GM18517 (cell line): ENCODE data around the gene TRIM38.

Source experiments
- ATAC-seq: cut with Tn5 transposase; IDR thresholded peaks from one replicate; pipeline ENCODE4 v1.9.1; 2021; ENCODE audit warnings: mild to moderate bottlenecking, moderate library complexity; ENCODE audit not compliant: unreplicated experiment

TRIM38 gene

DNA sequence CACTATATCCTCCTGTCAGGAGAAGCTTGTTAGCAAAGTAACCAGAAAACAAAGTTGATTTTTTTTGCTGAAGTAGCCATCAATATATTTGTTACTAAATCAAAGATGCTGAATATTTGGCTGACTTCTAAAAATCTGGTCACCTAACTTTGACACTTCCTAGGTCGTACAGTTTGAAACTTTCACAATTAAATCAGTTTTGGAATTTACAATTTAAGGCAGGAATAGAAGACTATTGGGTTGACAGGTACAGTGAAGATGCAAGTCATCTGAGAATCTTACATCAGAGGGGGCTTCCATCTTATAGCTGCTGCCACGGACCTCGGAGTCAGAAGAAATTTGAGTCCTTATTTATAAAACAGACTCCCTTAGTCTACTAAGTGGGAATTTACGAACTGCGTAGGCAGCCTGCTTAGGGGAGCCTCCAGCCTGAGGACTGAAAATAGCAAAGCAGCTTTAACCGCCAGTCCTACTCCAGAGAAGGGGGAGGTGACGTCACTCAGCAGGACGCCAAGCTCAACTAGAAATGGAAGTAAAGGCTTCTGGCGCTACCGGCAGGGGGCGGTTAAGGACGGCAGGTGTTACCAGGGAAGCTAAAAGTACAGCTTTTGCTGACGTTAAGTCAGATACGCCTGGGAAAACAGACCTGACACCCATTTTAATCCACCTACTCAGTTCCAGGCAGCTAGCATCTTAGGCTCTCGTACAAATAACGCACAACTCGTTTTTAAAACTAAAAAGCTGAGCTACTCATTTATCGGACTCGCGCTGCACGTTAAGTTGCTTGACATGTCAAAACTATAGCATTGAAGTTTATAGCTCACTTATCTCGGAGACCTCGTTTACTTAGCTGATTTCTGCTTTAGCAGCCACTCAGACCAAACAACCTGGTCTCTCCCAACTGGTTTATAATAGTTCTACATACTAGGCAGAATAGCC is 63.6 kb downstream of the TRIM38 start:
- ATAC-seq, result peak; percentile 33

DNA sequence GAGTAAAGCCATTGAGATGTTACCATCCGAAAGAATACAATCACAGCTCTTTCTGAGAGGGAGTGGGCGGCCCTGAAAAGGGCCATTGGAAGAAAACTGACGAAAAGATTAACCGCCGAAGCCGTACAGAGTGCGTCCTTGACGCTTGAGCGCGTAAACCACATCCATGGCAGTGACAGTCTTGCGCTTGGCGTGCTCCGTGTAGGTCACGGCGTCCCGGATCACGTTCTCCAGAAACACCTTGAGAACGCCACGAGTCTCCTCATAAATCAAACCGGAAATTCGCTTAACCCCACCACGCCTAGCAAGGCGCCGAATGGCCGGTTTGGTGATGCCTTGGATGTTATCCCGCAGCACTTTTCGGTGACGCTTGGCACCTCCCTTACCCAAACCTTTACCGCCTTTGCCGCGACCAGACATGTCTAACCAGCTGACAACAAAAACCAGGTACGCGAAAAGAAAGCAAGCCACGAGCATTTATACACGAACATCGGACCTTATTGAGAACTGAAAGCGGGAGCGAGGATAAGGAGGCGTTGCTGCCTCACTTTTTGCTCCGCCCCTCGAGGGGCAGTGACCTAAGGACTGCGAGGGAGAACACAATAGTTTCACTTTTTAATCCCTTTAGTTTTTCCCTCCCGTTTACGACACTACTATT is 64.4 kb downstream of the TRIM38 start:
- ATAC-seq, result peak; percentile 39

DNA sequence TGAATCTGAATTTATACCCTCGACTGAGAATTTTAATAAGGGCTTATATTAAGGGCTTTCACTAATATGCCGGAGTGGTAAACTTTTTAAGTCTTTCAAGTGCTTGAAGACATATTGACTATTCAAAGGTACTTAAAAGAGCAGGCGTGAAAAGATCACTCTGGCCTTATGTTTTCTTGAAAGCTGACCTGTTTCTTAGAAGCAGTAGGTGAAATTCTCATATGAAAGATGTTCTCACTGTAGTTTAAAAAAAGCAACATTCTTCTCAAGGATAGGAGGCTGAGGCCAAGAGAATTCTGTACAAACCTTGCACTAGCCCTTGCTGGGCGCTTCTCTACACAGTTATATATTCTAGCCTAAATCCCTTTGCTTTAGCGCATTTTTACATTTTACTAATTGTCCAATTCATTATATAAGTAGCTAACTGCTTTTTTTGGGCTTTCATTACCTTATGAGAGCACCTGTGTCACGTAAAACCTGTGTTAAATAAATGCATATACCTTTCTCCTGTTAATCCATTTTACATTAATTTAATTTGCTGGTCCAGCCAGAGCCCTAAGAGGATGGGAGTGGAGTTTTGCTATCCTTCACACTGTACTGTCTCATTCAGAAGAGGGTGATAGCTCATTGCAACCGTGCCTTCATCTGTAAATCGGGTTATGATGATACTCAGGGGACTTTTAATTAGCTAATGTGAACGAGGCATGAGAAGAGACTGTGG is 65.0 kb downstream of the TRIM38 start:
- ATAC-seq, result no peak

DNA sequence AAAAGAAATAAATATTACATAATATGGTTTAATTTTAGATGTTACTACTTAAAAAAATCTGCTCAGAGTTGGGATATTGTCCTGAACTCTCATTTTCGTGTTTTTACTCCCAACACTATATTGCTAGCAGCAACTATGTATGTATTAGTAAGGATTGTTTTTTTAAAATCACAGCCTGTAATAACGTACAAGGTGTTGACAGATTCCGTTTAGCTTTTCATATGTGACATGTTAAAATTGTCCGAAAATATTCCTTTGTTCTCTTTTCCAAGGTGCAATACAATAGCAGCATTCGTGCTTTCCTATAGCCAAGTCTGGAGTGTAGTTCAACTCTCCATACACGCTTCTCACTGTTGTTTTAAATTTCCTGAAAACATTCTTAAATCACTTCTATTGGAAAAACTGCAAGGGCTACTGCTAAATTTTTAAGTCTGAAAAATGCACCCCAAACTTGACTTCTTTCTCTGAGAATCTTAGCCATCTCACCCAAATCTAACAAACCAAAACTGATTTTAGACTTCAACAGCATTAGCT is 65.7 kb downstream of the TRIM38 start:
- no peak for ATAC-seq

DNA sequence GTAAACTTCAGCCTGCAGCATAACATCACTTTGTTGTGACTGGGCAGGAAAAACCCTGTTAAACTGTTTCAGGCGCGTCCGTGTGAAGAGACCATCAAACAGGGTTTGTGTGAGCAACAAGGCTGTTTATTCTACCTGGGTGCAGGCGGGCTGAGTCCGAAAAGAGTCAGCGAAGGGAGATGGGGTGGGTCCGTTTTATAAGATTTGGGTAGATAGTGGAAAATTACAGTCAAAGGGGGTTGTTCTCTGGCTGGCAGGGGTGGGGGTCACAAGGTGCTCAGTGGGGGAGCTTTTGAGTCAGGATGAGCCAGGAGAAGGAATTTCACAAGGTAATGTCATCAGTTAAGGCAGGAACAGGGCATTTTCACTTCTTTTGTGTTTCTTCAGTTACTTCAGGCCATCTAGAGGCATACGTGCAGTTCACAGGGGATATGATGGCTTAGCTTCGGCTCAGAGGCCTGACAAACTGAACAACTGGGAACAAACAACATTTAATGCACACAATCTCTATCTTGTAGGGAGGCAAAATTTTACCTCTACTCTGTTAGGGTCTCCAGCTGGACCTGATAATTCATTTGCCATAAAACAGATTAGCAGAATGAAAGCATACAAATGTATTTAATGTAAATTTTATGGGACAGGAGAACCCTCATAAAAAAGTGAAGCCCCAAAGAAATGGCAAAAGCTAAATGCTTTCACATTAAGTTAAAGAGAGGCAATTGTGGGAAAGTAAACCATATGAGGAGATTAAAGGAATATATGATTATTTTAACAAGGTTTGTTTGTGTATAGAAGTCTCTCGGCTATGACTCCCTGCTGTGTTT is 66.4 kb downstream of the TRIM38 start:
- ATAC-seq, result no peak

DNA sequence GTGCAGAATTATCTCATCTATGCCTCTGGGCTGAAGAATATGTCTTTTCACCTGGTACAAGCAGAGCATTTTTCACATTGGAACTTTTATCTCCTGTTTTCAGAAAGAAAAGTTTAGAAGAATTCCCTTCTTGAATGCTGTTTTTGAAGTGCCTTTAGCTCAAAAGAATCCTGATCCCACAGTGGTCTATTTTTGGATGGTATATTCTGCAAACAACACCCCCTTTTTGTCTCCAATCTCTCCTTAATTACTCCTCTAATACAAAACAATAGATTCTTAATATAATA is 66.9 kb downstream of the TRIM38 start:
- no peak for ATAC-seq

DNA sequence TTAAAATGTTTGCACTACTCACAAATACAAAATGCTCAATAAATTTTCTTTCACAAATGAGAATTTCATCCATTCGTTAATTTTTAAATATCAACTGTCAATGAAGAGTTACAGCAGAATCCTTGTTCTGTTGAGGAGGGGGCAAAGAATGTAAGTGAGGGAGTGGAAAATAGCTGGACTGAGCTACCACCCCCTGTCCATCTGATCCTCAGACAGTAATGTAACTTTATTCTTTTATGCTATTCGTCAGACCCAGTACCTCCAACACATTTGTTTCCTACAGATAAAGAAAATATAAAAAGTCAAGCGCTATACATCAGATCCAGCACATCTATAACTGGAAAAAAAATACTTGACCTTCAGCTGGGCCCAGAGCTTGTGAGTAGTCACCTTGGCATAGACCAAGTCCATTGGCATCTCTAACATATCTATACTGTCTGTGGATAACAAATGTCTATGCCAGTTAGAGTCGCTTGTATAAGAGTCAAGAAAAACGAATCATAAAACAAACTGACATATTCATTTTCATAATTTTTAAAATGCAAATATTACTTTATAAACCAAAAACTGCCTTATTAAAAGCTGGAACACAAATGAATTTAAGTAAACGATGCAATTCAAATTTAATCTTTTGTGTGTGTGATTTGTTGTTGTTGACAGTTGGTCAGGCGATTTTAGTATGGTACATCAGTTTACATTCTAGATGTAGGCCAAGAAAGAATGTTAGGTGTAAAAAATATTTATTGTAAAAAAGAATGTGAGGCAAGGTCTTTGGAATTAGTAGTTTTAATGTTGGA is 67.5 kb downstream of the TRIM38 start:
- no peak for ATAC-seq

DNA sequence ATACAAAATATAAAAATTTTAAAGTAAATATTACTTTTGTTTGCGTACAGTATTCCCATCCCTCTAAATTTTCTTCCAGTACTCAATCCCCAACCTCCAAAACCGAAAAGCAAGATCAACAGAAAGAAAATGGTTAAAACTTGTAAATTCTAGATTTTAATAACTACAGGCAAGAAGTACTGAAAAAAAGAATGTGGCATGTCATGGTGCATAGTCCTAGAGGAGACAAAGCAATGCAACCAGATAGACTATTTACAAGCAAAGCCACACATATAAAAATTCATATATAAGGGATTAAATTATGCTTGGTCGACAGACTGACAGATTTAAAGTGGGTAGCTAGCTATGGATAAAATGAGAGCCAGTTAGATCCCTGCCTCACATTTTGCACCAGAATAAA is 68.1 kb downstream of the TRIM38 start:
- ATAC-seq, result no peak

DNA sequence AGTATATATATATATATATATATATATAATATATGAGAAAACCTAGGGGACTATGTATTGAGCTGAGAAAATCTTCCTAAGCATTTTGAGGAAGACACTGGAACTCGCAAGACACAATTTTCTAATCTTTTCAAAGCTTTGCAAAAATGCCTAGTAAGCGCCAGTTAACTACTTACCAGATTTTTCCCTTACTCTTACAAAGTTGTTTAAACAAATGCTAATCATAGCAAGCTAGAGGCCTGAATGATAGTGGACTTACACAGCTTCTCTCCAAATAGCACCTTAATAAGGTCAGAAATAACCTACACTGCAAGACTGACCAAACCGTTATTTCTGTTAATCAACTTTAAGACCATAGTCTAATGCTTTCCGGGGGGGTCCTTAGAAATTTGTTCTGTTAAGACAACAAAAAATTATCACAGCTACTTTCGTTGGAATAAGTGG is 68.6 kb downstream of the TRIM38 start:
- no peak for ATAC-seq

DNA sequence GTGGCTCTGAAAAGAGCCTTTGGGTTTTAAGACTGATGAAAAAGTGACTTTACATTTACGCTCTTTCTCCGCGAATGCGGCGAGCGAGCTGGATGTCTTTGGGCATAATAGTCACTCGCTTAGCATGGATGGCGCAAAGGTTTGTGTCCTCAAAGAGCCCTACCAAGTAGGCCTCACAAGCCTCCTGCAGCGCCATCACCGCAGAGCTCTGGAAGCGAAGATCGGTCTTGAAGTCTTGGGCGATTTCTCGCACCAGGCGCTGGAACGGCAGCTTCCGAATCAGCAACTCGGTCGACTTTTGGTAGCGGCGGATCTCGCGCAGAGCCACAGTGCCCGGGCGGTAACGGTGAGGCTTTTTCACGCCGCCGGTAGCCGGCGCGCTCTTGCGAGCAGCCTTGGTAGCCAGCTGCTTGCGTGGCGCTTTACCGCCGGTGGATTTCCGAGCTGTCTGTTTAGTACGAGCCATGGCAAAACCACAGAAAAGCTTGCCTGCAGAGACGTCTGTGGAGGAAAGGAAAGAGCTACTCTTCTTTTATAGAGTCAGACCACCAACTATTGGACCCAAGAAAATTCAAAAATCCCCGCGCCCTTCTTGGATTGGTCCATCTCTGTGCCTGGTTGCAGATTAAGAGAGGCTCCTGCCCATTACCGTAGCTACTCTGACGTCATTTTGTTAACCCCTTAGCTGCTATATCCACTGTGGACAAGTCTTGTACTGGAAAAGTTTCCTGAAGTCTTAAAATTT is 69.2 kb downstream of the TRIM38 start:
- peak; percentile 53 for ATAC-seq

DNA sequence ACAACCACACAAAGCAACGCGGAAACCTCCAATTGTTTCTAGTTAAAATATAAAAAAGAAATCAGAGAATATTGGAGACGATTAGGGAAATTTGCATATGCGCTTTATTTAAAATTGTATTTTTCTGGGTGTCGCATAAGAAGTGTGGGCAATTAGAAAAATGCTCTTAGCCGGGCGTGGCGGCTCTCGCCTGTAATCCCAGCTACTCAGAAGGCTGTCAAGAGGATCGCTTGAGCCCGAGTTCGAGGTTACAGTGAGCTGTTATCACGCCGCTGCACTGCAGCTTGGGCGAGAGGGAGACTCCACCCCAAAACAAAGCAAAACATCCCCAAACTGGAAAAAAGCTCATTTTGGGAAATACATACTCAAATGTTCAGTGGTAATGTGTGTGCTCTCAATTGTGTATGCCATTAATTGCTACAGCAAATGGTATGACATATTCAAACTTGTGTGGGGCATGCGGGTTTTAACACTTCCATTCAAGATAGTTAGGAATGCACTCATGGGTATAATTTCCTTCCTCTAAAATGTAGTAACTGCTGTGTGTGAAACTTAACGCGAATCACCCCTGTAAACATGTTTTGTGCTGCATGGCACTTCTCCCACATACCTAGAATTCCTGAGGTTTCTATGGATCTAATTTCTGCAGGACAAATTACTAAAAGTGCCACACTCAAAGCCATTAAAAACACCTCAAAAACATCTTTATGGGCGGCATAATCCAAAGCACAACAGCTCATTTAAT is 69.9 kb downstream of the TRIM38 start:
- ATAC-seq, result no peak

DNA sequence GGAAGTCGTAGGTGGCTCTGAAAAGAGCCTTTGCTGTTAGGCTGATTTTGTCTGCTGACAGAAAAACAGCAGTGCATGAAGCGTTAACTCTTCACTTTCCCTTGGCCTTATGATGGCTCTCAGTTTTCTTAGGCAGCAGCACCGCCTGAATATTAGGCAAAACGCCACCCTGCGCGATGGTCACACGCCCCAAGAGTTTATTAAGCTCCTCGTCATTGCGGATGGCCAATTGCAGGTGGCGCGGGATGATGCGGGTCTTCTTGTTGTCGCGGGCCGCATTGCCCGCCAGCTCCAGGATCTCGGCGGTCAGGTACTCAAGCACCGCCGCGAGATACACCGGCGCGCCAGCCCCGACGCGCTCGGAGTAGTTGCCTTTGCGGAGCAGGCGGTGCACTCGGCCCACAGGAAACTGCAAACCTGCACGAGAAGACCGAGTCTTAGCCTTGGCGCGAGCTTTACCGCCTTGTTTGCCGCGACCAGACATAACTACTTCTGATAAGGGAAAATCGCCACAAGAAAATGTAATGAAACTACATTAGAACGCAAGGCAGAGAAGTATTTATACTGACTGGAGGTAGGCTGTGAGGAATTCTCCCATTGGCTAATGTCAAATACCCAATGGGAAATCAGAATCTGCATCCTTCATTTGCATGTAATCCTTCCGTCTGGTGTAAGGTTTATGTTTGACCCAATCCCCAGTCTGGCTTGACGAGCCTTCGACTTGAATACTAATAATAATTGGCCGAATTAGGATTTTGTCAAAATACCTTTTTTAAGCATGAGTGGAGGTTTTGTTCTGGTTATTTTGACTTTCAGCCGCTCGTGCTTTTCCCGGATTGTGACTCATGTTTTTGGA is 70.7 kb downstream of the TRIM38 start:
- ATAC-seq, result peak; percentile 65

DNA sequence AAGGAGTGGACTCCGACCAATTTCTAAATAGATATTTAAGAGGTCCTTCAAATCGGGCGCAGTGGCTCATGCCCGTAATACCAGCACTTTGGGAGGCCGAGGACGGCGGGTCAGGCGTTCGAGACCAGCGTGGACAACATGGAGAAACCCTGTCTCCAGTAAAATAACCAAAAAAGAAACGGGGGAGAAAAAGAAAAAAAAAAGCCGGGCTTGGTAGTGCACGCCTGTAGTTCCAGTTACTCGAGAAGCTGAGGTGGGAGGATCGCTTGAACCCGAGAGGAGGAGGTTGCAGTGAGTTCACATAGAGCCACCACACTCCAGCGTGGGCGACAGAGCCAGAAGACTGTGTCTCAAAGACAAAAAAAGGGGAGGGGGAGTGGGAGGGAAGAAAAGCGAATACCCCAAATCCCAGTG is 71.3 kb downstream of the TRIM38 start:
- no peak for ATAC-seq

DNA sequence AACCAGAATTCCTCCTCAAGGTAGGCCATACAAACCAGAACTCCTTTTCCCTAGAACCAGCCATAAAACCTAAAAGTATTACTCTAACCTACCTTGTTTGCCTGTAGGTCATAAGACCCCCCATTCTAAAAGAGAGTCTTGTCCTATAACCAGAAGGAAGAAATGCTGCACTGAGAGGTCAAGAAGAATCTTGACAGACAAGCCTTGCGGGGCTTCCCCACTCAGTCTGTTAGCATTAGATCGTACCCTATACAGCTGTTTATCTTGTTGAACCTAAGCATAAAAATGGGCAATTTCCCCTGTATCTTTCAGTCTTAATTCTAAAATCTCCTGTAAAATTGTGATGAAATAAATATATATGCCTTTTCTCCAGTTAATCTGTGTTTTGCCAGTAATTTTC is 72.3 kb downstream of the TRIM38 start:
- no peak for ATAC-seq
